ENCODE results near the gene TRAPPC1. TPM values are rescaled to one million over a fixed set of nuclear protein-coding genes. Genes with fewer than 3 reads are reported as not detected.
"Not testable (repeated sequence)": the region's sequence is repeated elsewhere in the genome, so short reads cannot be mapped to it uniquely, and the experiment has no call there.

TRAPPC1 gene
- total and polyA plus RNA-seq, 3 experiments from 2014 or later = 158 to 272 (median 158) TPM

DNA sequence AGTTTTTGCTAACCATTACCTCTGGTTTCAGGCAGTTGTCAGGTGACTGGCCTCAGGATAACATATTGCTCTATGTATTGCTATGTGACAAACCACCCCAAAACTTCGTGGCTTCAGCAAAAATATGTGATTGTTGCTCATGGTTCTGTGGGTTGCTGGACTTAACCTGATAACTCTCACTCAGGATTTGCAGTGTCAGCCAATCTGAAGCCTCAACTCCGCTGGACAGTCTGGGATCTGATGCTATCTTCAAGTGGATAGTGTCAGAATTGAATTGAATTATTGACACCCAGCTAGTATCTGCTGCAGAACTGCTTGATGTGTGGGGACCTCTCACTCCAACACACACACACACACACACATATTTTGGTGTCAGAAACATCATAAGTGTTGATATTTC is 36.0 kb upstream of the TRAPPC1 start:
- no peak for DNase-seq
- Histone ChIP-seq H3K27me3 (ENCODE audit: insufficient read depth, low read length, poor library complexity, severe bottlenecking) (no peaks in the 10 kb centered on the region), H3K4me1 (ENCODE audit: insufficient read depth, low read length) (no peaks in the 10 kb centered on the region), H3K4me3 (ENCODE audit: low read length) (no peak overlapping the region), H3K36me3 (ENCODE audit: insufficient read depth, low read length) (no peaks in the 10 kb centered on the region), H3K9me3 (ENCODE audit: low read length) (no peaks in the 10 kb centered on the region), H3K27ac (ENCODE audit: low read depth, low read length) (no peak overlapping the region)
- Mint-ChIP-seq H3K9me3 (no peaks in the 10 kb centered on the region), H3K27me3 (peaks cover 5 to 24% of the 10 kb centered on the region in 2 donors), H3K27ac (no peak overlapping the region), H3K4me3 (no peak overlapping the region), H3K36me3 (no peaks in the 10 kb centered on the region), H3K4me1 (no peaks in the 10 kb centered on the region)
- ChIA-PET POLR2A (interaction anchor here (0.5 kb wide), 1 partner anchor 78 kb away, joined by 3 read pairs; no protein-coding TSS in a partner anchor), CTCF (no interaction called here)

DNA sequence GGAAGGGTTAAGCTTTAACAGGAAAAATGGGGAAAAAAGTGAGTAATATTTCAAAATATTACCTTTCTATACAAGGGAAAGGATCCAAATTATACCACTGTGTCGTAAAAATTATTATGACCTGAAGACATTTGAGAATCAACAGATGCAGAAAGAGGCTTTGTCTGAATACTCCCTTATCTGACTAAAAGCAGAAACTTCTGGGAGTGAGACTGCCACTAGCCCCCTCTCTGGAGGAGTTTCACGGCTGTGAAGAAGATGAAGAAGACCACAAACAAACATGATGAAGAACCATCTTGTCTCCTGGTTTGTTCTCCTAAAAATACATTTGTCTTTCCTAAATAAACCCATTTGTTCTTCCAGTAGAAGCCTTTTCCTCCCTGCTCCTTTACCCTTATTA is 29.7 kb upstream of the TRAPPC1 start:
- Histone ChIP-seq H3K4me3 (ENCODE audit: low read length) (no peak overlapping the region), H3K9me3 (ENCODE audit: low read length) (no peaks in the 10 kb centered on the region), H3K4me1 (ENCODE audit: insufficient read depth, low read length) (no peaks in the 10 kb centered on the region), H3K27me3 (ENCODE audit: insufficient read depth, low read length, poor library complexity, severe bottlenecking) (no peaks in the 10 kb centered on the region), H3K27ac (ENCODE audit: low read depth, low read length) (no peak overlapping the region), H3K36me3 (ENCODE audit: insufficient read depth, low read length) (no peaks in the 10 kb centered on the region)
- Mint-ChIP-seq H3K4me1 (no peaks in the 10 kb centered on the region), H3K9me3 (no peaks in the 10 kb centered on the region), H3K27ac (no peak overlapping the region), H3K4me3 (no peak overlapping the region), H3K36me3 (no peaks in the 10 kb centered on the region), H3K27me3 (peaks cover 5 to 16% of the 10 kb centered on the region in 2 donors)
- no peak for DNase-seq
- ChIA-PET CTCF (no interaction called here), POLR2A (no interaction called here)

GRCh38 chr17:7959503-7960253 is 27.9 kb upstream of the TRAPPC1 start:
- H3K27ac Mint-ChIP-seq = no peak overlapping the region
- Histone ChIP-seq H3K4me3 (ENCODE audit: low read length) (no peak overlapping the region), H3K27ac (ENCODE audit: low read depth, low read length) (no peak overlapping the region), H3K27me3 (ENCODE audit: insufficient read depth, low read length, poor library complexity, severe bottlenecking) (no peaks in the 10 kb centered on the region), H3K9me3 (ENCODE audit: low read length) (no peaks in the 10 kb centered on the region), H3K36me3 (ENCODE audit: insufficient read depth, low read length) (no peaks in the 10 kb centered on the region), H3K4me1 (ENCODE audit: insufficient read depth, low read length) (no peaks in the 10 kb centered on the region)
- H3K4me3 Mint-ChIP-seq = no peak overlapping the region
- no peaks in the 10 kb centered on the region for H3K36me3 Mint-ChIP-seq
- no peaks in the 10 kb centered on the region for H3K9me3 Mint-ChIP-seq
- H3K27me3 Mint-ChIP-seq = peaks cover 5 to 16% of the 10 kb centered on the region in 2 donors
- no peak for DNase-seq
- POLR2A ChIA-PET = no interaction called here
- H3K4me1 Mint-ChIP-seq = no peaks in the 10 kb centered on the region
- CTCF ChIA-PET = interaction anchor here (1.0 kb wide), 1 partner anchor 31 kb away, joined by 3 read pairs; no protein-coding TSS in a partner anchor

DNA sequence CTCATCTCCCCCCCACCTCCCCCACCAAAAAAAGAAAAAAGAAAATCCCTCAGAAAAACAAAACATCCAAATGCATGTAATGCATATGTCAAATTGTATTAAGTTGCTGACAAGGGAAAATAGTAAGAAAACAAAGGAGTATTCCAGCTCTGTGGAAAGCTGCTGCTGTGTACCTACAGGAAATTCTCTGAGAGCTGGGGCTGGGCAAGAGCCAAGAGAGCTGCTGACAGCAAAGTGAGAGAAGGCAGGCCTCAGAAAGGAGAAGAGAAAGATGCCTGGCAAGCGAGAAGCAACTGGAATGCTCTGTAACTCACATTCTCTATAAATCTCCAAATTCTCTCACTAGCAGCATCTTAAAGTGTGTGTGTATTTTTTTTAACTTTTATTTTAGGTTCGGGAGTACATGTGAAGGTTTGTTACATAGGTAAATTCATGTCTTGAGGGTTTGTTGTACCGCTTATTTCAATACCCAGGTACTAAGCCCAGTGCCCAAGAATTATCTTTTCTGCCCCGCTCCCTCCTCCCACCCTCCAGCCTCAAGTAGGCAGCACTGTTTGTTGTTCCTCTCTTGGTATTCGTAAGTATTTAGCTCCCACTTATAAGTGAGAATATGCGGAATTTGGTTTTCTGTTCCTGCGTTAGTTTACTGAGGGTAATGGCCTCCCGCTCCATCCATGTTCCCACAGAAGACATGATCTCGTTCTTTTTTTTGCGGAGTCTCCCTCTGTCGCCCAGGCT is 24.7 kb upstream of the TRAPPC1 start:
- no peak for DNase-seq
- Mint-ChIP-seq H3K4me3 (no peak overlapping the region), H3K9me3 (no peaks in the 10 kb centered on the region), H3K27ac (peak overlapping the region in 1 of 8 donors; percentile 32), H3K27me3 (peaks cover 5 to 16% of the 10 kb centered on the region in 2 donors), H3K4me1 (peaks cover 2 to 6% (median 3%) of the 10 kb centered on the region in 3 donors), H3K36me3 (no peaks in the 10 kb centered on the region)
- ChIA-PET POLR2A (no interaction called here), CTCF (interaction anchor here (1.5 kb wide), 1 partner anchor 34 kb away, joined by 5 read pairs; no protein-coding TSS in a partner anchor)
- no peaks in the 10 kb centered on the region for H3K4me1 ChIP-seq (ENCODE audit: insufficient read depth, low read length)
- H3K9me3 ChIP-seq (ENCODE audit: low read length) = no peaks in the 10 kb centered on the region
- H3K27me3 ChIP-seq (ENCODE audit: insufficient read depth, low read length, poor library complexity, severe bottlenecking) = no peaks in the 10 kb centered on the region
- H3K36me3 ChIP-seq (ENCODE audit: insufficient read depth, low read length) = no peaks in the 10 kb centered on the region
- no peak overlapping the region for H3K4me3 ChIP-seq (ENCODE audit: low read length)
- H3K27ac ChIP-seq (ENCODE audit: low read depth, low read length) = no peak overlapping the region

DNA sequence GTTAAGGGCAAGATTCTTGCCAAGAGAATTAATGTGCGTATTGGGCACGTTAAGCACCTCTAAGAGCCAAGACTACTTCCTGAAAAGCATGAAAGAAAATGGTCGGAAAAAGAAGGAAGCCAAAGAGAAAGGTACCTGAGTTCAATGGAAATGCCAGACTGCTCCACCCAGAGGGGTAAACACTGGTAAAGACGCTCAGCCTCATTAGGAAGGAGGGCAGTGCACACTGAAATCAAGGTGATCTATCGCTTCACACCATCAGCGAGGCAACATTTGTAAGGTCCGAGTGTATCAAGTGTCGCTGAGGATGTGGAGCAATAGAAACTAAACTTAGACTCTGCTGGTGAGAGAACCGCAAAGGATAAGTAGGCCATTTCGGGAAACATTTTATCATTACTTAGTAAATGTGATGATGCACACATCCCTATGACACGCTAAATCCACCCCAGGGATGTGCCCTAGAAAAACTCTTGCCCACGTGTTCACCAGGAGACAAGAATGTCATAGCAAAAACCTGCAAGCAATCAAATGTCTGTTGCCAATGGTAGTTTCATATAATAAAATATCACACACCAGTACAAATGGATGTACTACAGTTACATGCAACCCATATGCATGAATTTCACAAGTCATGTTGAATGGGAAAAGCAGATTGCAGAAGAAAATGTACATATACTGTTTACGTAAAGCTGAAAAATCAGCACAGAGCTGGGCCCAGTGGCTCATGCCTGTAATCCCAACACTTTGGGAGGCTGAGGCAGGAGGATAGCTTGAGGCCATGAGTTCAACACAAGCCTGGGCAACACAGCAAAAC is 23.9 kb upstream of the TRAPPC1 start:
- Mint-ChIP-seq H3K4me1 (peaks cover 4 to 10% (median 5%) of the 10 kb centered on the region in 3 donors), H3K27me3 (peaks cover 4 to 10% of the 10 kb centered on the region in 2 donors), H3K27ac (no peak overlapping the region), H3K36me3 (peaks cover 0 to 1% (median 0%) of the 10 kb centered on the region in 3 donors), H3K9me3 (no peaks in the 10 kb centered on the region), H3K4me3 (no peak overlapping the region)
- ChIA-PET POLR2A (no interaction called here), CTCF (interaction anchor here (1.5 kb wide), 1 partner anchor 35 kb away, joined by 5 read pairs; no protein-coding TSS in a partner anchor)
- Histone ChIP-seq H3K36me3 (ENCODE audit: insufficient read depth, low read length) (no peaks in the 10 kb centered on the region), H3K27me3 (ENCODE audit: insufficient read depth, low read length, poor library complexity, severe bottlenecking) (no peaks in the 10 kb centered on the region), H3K4me1 (ENCODE audit: insufficient read depth, low read length) (no peaks in the 10 kb centered on the region), H3K27ac (ENCODE audit: low read depth, low read length) (no peak overlapping the region), H3K9me3 (ENCODE audit: low read length) (no peaks in the 10 kb centered on the region), H3K4me3 (ENCODE audit: low read length) (no peak overlapping the region)
- no peak for DNase-seq

DNA sequence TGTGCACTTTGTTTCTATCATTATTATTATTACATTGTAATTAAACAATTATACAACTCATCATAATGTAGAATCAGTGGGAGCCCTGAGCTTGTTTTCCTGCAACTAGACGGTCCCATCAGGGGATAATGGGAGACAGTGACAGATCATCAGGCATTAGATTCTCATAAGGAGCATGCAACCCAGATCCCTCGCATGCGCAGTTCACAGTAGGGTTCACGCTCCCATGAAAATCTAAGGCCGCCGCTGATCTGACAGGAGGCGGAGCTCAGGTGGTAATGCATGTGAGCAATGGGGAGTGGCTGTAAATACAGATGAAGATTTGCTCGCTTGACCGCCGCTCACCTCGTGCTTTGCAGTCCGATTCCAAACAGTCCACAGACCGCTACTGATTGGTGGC is 21.5 kb upstream of the TRAPPC1 start:
- H3K9me3 Mint-ChIP-seq = not testable (repeated sequence)

DNA sequence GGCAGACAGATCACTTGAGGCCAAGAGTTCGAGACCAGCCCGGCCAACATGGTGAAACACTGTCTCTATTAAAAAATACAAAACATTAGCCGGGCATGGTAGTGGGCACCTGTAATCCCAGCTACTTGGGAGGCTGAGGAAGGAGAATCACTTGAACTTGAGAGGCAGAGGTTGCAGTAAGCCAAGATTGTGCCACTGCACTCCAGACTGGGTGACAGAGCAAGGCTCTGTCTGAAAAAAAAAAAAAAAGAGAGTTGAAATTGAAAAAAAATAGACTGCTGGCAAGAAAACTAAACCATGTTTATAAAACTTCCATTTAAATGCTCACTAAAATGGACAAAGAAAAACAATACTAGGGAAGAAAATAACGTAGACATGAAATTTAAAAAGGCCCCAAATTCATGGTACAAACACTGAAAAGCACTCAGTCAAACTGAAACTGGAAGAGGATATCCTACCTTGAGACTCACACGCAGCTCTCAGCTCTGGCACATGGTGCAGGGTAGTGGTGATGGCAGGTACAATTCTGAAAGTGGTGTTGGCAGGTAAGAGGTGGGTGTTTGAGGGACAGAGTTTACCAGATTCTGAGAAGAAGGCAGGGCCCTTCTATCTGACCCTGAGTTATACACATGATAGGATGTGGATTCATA is 19.5 kb upstream of the TRAPPC1 start:
- no peaks in the 10 kb centered on the region for H3K9me3 ChIP-seq (ENCODE audit: low read length)
- H3K36me3 ChIP-seq (ENCODE audit: insufficient read depth, low read length) = peaks cover 16% of the 10 kb centered on the region
- CTCF ChIA-PET = no interaction called here
- no peaks in the 10 kb centered on the region for H3K4me1 ChIP-seq (ENCODE audit: insufficient read depth, low read length)
- H3K27ac ChIP-seq (ENCODE audit: low read depth, low read length) = no peak overlapping the region
- Mint-ChIP-seq H3K36me3 (peaks cover 3 to 32% (median 16%) of the 10 kb centered on the region in 3 donors), H3K27ac (peak overlapping the region in 7 of 8 donors; percentile 10 to 91 (median 67)), H3K27me3 (no peaks in the 10 kb centered on the region), H3K4me3 (peak overlapping the region in 1 of 7 donors; percentile 3), H3K4me1 (peaks cover 4 to 10% (median 5%) of the 10 kb centered on the region in 3 donors), H3K9me3 (no peaks in the 10 kb centered on the region)
- no peak for DNase-seq
- H3K4me3 ChIP-seq (ENCODE audit: low read length) = no peak overlapping the region
- POLR2A ChIA-PET = no interaction called here
- no peaks in the 10 kb centered on the region for H3K27me3 ChIP-seq (ENCODE audit: insufficient read depth, low read length, poor library complexity, severe bottlenecking)

More for the DNA sequence above, 21.5 kb upstream of the TRAPPC1 start:
- H3K4me3 Mint-ChIP-seq; H3K27me3 ChIP-seq (ENCODE audit: insufficient read depth, low read length, poor library complexity, severe bottlenecking); POLR2A ChIA-PET; DNase-seq; H3K9me3 ChIP-seq (ENCODE audit: low read length); H3K27ac Mint-ChIP-seq; H3K27ac ChIP-seq (ENCODE audit: low read depth, low read length); H3K4me1 Mint-ChIP-seq; H3K27me3 Mint-ChIP-seq; H3K4me3 ChIP-seq (ENCODE audit: low read length); H3K4me1 ChIP-seq (ENCODE audit: insufficient read depth, low read length); H3K36me3 ChIP-seq (ENCODE audit: insufficient read depth, low read length): not testable (repeated sequence)
- peaks cover 0 to 15% (median 11%) of the 10 kb centered on the region in 3 donors for H3K36me3 Mint-ChIP-seq
- CTCF ChIA-PET = interaction anchor here (1.1 kb wide), 1 partner anchor 37 kb away, joined by 3 read pairs; the partner anchor contains the start of gene RNF227
